CD4-positive, alpha-beta T cell treated with Interleukin-4 for 1 hour (primary cell): ENCODE results near the gene PDSS2.

Experiments used
- DNase-seq, 2 donors: peaks; one replicate each; pipeline ENCODE4 v3.0.0-alpha.2; 2020 to 2022

Gene PDSS2

DNA sequence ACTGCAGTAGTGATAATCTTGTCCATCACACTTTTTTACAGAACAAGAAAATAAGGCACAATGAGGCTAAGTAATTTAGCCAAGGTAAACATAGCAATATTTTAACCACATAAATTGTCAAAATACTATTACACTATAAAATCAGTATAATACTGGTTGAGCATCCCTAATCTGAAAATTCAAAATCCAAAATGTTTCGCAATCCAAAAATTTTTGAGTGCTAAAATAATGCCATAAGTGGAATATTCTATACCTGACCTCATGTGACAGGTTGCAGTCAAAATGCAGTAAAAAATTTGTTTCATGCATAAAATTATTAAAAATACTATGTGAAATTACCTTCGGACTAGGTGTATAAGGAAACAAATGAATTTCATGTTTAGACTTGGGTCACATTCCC lies 101.5 kb downstream of the PDSS2 start:
- DNase-seq: no peak

DNA sequence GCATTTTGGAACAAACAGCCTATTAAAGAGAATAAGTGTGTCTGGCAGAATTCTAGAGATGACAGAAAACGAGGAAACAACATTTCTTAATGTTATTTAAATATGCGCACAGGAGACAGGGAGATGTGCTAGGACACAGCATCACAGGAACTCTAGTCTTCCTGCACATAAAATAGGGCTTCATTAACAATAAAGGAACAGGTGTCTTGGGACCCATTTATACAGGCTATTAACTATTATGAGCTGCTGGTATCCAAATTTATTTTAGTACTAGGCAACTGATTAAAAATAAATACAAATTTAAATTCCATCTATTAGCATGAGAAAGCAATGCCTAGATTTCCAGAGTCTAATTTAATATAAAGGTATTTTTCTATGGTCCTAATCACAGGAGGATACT lies 102.3 kb downstream of the PDSS2 start:
- DNase-seq: no peak

DNA sequence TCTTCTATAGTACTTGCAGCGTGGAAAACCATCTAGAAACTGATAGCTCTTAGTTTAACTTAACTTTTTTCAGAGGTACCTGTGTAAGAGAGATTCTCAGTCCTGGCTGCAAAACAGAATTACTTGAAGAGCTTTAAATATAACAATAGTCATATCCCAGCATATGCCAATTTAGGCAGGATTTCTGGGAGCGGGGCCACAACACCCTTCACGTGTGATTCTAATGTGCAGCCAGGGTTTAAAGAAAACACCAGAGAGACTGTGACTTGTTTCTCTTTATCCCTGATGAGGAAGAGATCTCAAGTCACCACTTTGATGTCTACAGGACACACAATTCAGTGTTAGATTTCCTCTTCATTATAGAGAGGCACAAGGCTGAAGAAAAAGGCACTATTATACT lies 103.7 kb downstream of the PDSS2 start:
- DNase-seq: no peak

DNA sequence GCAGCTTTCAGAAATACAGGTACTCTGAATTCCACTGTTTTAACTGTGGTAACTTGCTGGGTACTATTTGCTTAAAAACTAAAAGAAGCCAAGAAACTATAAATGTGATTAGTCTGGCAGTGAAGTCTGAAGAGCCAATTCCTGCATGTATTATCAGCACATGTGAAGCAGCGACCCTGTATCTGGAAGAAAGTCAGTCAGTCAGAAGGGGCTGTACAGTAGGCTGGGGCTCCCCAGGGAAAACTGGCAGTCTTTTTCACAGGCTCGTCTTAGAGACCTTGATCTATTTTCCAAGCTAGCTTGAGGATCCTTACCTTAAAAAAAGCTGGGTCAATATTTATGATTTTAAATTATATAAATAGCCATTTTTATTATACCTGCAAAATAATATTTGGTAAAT lies 104.9 kb downstream of the PDSS2 start:
- DNase-seq: no peak

DNA sequence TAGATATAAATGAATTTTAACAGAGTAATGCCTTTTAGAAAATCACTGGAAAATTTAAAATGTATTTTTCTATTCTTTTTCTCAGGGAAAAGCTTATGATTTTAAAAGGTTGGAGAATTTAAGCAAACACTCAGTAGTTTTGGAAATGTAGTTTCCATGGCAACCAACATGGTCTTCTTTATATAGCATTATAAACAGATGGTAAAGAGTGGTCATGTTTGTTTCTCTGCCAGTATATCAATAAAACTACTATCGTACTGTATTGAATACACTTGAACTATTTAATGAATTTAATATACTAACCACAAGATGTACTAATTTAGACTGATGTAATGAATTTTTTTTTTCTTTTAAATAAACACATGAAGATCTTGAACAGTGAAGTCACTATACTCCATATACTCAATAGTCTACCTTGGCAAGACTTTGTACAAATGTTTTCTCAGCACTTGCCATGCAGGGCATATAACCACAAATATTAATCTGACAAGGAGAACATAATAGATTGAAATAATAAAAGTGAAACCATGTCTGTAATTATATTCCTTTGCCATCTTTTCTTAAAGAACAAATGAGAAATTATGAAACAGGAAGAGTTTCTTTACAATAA lies 105.5 kb downstream of the PDSS2 start:
- DNase-seq: no peak

DNA sequence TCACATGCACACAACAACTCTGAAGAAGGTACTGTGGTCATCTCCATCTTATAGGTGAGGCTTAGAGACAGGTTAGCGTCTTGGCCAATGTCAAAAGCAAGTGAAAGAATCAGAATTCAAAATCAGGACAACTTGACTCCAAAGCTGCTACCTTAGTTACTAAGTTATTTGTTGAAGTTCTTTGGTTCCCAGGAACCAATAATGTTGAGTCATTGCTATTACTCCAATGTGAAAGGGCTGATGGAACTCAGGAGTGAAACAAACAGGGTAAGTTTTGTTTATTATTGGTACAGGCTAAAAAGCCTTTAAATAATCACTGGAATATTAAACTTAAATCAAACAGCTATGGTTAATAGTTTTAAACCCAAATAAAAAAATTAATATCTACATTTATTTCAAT lies 111.1 kb downstream of the PDSS2 start:
- no peak for DNase-seq

DNA sequence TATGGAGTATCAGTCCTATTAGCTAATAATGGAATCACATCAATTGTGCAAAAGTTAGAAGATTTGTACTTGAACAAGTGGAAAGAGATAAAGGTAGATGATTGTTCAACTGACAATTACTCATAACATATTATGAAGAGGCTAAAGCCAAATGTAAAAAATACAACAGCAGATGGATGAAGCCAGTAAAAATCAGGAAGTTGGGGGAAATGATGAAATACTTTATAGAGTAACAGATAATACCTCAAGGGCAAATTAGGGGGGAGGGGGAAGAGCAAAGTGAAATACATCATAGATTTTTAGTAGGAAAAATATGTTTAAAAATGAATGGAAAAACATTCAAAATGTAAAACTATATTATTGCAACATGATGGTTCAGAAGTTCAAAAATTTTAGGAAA lies 114.0 kb downstream of the PDSS2 start:
- DNase-seq: no peak

DNA sequence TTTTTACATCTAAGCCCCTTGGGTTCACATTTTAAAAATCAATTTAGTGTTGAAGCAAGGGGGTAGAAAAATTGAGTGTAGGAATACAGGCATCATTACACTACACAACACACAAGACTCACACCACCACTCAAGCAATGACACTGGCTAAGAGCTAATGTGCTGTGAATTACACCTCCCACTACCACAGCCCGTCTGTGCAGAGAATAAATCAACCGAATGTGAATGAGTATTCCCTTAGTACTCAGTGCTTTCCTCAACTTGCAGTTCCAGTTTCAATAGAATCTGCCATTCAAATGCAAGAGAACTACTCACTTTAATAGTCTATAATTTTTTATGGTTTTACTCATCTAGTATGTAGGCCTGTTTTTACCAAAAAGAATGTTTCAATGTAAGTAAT lies 114.4 kb downstream of the PDSS2 start:
- DNase-seq: no peak

DNA sequence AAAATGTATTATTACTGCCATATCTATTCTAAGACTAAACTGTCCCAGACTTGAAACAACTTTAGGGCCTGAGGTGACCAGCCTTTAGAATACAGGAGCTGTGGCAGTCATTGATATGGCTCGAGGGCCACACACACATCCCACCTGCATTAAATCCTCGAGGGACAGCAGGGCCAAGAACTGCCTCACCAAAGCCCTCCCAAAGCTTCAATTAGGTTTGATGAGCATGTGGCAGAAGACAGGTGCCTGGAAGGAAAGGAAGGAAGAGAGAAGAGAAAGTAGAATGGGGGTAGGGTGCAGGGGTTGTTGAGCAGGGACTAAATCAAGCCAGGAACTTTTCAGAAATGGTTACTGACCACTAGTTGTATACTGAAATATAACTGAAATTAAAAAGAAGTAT lies 115.0 kb downstream of the PDSS2 start:
- no peak for DNase-seq

DNA sequence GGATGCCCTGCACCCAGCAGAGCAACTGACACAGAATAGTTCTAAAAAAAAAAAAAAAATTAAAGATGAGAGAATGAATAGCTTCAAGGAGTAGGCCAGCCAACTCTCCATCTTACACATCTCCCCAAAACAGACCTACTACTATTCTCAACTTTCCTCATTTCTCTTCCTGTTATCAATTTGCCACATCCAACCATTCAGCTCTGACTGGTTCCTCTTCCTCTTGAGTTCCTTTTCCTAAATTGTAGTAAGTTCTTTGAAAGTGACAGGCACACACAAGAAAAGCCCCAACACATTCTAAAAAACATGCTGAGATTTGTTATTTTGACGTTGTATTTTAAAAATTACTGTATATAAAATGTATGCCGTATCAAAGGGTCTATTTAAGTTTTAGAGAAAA lies 117.2 kb downstream of the PDSS2 start:
- DNase-seq: no peak

DNA sequence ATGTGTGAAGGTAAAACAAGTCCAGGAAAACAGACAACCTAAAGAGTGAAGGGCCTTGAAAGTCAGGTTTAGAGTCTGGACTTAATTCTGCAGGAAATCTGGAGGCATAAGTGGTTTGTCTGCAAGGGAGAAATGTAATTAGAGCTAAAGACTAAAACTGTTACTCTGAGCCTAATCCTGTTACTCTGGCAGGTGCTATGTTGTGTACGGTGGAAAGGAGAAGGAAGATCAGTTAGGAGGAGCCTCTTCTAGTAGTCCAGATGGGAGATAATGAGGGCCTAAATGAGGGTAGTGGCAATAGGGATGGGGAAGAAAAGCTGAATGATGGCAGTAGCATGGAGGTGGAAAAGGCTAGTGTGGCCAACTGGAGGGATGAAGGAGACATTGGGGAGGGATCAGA lies 118.5 kb downstream of the PDSS2 start:
- no peak for DNase-seq

DNA sequence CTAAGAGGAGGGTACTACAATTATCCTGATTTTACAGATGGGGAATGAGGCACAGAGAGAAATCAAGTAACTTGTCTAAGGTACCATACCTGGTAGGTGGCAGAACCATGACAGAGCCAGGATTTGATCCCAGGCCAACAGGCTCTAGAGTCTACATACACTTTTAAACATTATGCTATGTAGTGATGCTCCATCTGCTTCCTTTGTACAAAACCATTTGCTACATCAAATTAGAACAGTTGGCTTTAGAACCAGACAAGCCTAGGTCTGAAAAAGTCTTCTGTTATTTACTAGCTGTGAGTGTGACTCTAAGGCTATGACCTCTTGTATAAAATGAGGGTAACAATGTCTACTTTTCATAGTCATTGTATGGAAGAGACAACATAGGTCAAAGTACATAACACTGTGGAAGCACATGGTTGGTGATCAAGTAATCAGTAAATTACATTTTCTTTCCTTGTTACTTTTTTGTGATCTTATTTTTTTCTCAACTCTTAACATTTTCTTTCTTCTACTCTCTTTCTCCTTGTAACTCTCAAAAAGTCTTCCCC lies 122.1 kb downstream of the PDSS2 start:
- no peak for DNase-seq

DNA sequence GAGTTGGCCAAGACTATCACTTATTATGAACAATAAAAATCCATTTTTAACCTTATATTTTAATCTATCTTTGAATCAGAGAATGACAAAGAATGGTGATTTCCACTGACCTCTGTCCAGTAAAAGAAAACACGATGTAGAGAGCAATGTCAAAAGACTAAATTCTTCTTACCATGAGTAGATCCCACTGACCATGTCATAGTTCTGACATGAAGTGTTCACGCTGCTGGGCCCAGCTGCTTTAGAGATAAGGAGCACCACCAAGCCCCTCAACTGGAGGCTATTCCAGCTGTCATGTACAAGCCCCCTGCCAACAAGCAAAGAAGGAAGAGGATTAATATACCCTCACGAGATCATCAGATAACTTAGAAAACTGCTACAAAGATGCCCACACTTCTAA lies 125.3 kb downstream of the PDSS2 start:
- DNase-seq: no peak

DNA sequence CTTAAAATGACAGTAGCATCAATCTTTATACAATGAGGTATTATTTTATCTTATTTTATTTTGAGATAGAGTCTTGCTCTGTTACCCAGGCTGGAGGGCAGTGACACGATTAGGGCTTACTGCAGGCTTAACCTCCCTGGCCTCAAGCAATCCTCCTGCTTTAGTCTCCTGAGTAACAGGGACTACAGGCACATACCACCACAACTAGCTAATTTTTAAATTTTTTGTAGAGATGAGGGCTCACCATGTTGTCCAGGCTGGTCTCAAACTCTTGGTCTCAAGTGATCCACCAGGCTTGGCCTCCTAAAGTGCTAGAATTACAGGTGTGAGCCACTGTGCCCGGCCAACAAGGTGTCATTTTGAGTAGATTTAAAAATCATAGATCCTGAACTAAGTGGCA lies 125.9 kb downstream of the PDSS2 start:
- DNase-seq: no peak

DNA sequence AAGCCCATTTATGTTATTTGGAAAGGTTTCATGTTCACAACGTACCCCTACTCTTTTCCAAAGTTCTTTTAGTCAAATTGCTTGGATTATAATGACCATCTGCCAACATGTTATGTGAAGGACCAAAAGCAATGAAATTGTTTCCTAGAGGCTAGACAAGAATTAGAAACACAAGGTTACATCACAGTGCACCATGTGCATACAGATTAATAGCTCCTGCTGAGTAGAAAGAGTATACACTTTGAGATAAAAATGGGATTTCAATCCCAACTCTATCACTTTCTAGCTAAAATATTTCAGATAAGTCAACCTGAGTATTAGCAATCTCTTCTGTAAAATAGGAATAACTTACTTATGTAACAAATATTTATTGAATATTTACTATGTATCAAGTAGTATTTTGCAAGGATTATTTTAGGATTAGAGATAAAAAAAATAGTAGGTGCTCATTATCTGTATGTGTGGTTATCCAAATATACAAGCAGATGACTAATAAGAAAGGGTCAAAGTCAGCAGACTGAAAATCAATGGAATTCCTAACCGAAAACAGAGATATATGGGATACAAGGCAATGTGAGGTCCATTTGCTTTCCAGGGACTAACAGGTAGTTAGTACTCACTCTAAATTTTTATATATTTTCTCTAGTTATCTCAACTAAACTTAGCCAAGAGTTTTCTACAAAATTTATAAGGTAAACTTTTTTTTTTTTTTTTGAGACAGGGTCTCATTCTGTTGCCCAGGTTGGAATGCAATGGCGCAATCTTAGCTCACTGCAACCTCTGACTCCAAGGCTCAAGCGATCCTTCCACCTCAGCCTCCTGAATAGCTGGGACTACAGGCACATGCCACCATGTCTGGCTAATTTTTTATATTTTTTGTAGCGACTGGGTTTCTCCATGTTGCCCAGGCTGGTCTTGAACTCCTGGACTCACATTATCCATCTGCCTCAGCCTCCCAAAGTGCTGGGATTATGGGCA lies 127.7 kb downstream of the PDSS2 start:
- DNase-seq: no peak

DNA sequence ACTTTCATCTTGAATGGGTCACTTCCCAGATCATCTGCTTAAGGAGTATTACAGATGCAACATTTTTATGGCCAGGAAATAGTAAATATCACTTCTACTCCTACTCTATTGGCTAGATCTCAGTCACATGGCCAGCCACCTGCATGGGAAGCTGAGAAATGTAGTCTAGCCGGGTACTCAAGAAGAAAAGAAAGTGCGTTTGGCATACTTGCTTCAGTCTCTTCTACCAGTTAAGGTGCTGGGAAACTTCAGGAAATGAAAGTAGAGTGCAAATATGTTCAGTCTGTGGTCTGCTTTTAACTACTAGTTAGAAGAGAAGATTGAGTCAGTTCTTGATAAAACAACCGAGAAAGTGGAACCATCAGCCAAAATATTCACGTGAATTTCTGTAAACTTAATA lies 129.2 kb downstream of the PDSS2 start:
- peak in 1 of 2 donors; percentile 6 for DNase-seq

DNA sequence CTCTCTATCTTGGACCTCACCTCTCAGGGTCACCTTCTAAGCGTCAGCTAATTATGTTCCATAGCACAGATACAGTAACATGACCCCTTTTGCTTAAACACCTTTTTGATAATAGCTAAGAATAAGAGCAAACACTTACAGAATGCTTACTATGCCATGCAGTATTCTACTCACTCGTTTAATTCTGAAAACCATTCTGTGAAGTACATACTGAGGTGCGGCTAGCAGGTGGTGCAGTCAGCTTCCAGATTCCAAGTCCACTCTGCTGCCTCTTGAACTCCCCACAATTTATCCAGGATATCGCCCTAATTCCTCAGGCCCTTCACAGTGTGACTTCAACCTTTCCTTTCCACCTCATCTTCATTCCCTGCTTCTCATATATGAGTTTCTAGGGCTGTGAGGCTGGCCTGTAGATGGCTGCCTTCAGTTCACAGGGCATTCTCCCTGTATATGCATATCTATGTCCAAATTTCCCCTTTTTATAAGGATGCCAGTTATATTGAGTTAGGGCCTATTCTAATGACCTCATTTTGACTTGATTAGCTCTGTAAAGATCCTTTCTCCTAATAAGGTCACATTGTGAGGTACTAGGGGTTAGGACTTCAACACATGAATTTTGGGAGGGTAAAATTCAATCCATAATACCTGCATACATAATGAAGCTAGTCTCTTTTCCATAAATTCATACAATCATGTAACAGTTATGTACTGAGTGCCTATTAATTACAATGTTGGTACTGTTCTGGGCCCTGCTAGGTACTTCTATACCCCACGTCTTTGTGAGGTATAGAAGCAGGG lies 130.1 kb downstream of the PDSS2 start:
- DNase-seq: no peak

DNA sequence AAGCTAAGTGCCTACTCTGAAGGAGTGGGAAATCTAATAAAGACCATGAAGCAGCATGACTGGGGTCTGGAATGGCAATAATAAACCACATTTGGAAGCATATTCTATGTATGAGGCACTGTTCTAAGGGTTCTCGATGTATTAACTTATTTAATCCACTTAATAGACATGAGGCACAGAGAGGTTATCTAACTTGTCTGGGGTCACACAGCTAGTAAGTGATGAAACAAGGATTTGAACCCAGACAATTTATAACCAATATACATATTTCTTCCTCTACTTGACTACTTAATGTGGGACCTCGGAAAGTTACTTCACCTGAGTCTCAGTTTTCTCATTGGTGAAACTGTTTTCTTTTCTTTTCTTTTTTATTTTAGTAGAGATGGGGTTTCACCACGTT lies 131.3 kb downstream of the PDSS2 start:
- DNase-seq: no peak

DNA sequence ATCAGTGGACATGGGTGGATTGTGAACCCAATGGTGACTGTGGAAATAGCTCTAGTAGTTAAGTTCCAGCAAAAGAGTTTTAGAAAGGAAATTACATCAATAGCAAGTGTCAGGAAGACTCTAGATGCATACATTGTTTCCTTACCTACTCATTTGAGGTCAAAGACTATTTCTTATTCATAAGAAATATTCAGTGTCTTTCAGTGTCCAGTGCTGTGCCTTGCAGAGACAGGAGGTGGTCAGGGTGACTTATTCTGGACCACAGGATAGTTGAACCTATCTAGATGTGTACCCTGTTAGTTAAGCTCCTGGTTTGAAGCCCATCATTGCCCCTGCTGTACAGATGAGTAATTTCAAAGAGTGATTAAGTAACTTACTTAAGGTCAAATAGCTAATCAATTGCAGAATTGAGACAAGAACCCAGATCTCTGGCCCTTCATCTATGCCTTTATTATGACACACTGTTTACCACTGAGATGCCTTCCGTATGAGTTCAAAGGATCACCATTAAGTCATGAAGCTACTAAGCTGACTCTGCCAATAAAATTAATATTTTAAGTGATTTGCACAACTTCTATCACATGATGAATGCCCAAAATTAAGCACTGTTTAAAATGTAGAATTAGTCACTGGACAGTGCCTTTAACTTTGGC lies 136.1 kb downstream of the PDSS2 start:
- DNase-seq: no peak

DNA sequence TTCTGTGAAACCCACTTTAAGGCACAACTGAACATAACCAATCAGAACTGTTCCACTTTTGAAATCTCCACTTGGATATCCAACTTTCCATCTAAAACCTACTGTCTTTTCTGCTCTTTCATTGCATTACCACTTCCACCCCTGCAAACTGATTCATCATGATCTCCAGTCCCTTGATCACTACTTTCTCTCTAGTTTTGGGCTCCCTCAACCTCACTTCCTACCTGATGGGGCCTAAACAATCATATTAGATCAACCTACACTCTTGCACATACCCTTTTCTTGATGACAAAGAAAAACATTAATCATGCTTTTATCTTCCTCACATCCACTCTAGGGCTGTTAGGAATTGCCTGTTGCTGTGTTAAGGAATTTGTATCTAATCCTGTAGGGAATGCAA lies 137.6 kb downstream of the PDSS2 start:
- no peak for DNase-seq

DNA sequence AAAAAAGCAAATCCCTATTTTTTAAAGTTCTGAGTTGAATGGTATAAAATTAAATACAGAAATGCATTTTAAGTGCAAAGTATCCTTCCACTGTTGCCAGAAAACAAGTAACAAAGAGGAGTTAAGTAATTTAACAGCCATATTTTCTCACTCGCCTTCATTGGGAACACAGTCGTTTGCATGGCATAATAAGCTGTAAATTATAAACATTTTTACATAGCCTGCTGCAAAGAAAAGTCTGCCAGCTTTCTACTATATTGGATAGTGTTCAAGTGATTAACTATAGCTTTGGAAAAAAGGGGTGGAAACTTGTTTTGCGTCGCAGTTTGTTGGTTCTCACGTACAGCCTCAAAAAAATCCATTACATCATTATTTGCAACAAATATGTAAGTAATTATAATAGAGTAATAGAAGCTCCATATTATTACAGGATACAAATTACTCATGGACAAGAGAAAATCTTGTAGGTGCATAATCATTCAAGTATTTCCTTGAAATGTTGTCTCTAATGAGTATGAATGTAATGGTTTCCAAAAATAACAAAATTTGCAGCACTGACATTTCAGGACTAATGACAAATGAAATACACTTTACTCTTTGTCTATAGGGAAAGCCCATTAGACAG lies 139.3 kb downstream of the PDSS2 start:
- DNase-seq: no peak

DNA sequence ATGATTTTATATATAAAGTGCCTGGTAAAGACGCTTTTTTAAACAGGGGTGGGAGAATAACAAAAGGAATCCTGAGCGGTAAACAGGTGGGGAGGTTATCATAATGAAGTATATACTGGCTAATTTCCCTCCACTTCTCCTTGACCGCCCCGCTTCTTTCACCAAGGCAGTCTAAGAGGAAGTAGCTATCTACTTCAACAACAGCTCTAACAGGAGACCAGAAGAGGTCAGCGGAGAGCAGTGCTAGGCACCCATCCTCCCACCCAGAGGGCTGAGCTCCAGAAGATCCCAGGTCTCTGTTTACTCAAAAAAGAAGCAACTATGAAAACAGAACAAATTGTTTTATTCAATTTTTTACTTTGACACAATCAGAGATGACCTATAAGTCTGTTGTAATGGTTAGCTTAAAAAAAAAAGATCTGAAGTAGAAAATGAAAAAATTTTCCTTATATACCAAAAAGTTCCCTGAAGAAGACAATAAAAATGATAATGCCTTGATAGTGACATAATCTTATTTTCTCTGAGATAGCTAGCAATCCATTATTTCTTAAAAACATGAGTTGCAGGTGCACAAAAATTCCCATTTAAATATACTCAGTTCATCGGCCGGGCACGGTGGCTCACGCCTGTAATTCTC lies 141.1 kb downstream of the PDSS2 start:
- DNase-seq: peak; percentile 6 to 30
